Measurements from ENCODE around the gene PTPRC. TPM values are rescaled to one million over a fixed set of nuclear protein-coding genes. Genes with fewer than 3 reads are reported as not detected.

The PTPRC gene
- polyA plus RNA-seq, 2 of the 4 experiments (the other 2 are of a cell fraction): not detected

- Histone ChIP-seq H3K27ac (no peak overlapping the region), H3K4me2 (no peak overlapping the region), H3K9me3 (no peaks in the 10 kb centered on the region), H3K4me3 (no peak overlapping the region), H3K4me1 (no peaks in the 10 kb centered on the region)
- ATAC-seq: no peak
- DNase-seq (ENCODE audit: low read depth in 1 of 2, low spot score in 1 of 2): no peak
- TF ChIP-seq MAFK (IDR thresholded peaks at IDR 0.05; ENCODE audit: partially characterized antibody) (no peak), CTCF (IDR thresholded peaks at IDR 0.05) (no peak), ZNF302 (CRISPR knock-in tag; IDR thresholded peaks at IDR 0.05) (no peak), PHF8 (IDR thresholded peaks at IDR 0.05; ENCODE audit: borderline replicate concordance, low read depth) (no peak), NPAS2 (CRISPR knock-in tag; IDR thresholded peaks at IDR 0.05; ENCODE audit: borderline replicate concordance) (no peak), E2F6 (IDR thresholded peaks at IDR 0.05; ENCODE audit: borderline replicate concordance, low read depth) (no peak), HDAC2 (IDR thresholded peaks at IDR 0.05) (no peak), RNF2 (IDR thresholded peaks at IDR 0.05; ENCODE audit: borderline replicate concordance, low read depth) (no peak), SREBF2 (IDR thresholded peaks at IDR 0.05) (no peak), RCOR1 (IDR thresholded peaks at IDR 0.05; ENCODE audit: low read depth, low read length) (no peak), HES2 (IDR thresholded peaks at IDR 0.05) (no peak), REST (IDR thresholded peaks at IDR 0.05) (no peak), FOSB (CRISPR knock-in tag; IDR thresholded peaks at IDR 0.05) (no peak), JUNB (IDR thresholded peaks at IDR 0.05) (no peak), USF2 (IDR thresholded peaks at IDR 0.05) (no peak), CEBPB (IDR thresholded peaks at IDR 0.05) (no peak), HOXA7 (CRISPR knock-in tag; IDR thresholded peaks at IDR 0.05) (no peak), RARB (CRISPR knock-in tag; IDR thresholded peaks at IDR 0.05) (no peak), EP300 (IDR thresholded peaks at IDR 0.05) (no peak), ZC3H11A (IDR thresholded peaks at IDR 0.05) (no peak)
- 63% methylated on average over 7 of the region's 7 CpGs for WGBS (ENCODE audit: missing lambda C conversion rate)
- peak; percentile 49 for FAIRE-seq
- POLR2A ChIA-PET: no interaction called here
- CTCF ChIA-PET: interaction anchor here (1.0 kb wide), 1 partner anchor 70 kb away, joined by 3 read pairs; no protein-coding TSS in a partner anchor
Observed at GRCh38 chr1:198651650-198652400, 13.0 kb downstream of the PTPRC start.
